HG03571 (cell line): ENCODE results near the gene ID2.
"Not testable (repeated sequence)": the region's sequence is repeated elsewhere in the genome, so short reads cannot be mapped to it uniquely, and the experiment has no call there.

Experiments
- ATAC-seq: cut with Tn5 transposase; IDR thresholded peaks from one replicate; pipeline ENCODE4 v1.9.1; 2021; ENCODE audit not compliant: unreplicated experiment

The ID2 gene

GRCh38 chr2:8725838-8726237 is 44.0 kb downstream of the ID2 start:
- ATAC-seq, result no peak

GRCh38 chr2:8728305-8729015 is 46.6 kb downstream of the ID2 start:
- ATAC-seq, result no peak

- not testable (repeated sequence) for ATAC-seq
Measured at GRCh38 chr2:8729101-8729500, 47.2 kb downstream of the ID2 start.

- ATAC-seq, result no peak
Measured at GRCh38 chr2:8729939-8730338, 48.1 kb downstream of the ID2 start.

GRCh38 chr2:8732601-8733000 is 50.7 kb downstream of the ID2 start:
- no peak for ATAC-seq
